DND-41 (cell line): ENCODE measurements around the gene GRK1.
"Not testable (repeated sequence)": the region's sequence is repeated elsewhere in the genome, so short reads cannot be mapped to it uniquely, and the experiment has no call there.

Experiments used
- CTCF ChIP-seq: IDR thresholded peaks from 2 replicates; pipeline ENCODE4 v1.5.1; 2012; ENCODE audit warnings: borderline replicate concordance, low read length, moderate library complexity, mild to moderate bottlenecking; ENCODE audit not compliant: poor library complexity, severe bottlenecking; ENCODE audit errors: extremely low read depth
- EZH2 ChIP-seq: IDR thresholded peaks from 3 replicates; pipeline ENCODE4 v1.6.1; 2012; ENCODE audit warnings: borderline replicate concordance, low read depth, mild to moderate bottlenecking, moderate library complexity, low read length, inconsistent platforms; ENCODE audit not compliant: severe bottlenecking

- not testable (repeated sequence) for TF ChIP-seq CTCF, EZH2
Observed at GRCh38 chr13:113726106-113726821, 59.2 kb downstream of the GRK1 start.
